HG03571 (cell line): Measurements from ENCODE around the gene NXPE3.

Experiments
- ATAC-seq: cut with Tn5 transposase; IDR thresholded peaks from one replicate; pipeline ENCODE4 v1.9.1; 2021; ENCODE audit not compliant: unreplicated experiment

Gene NXPE3

GRCh38 chr3:101828691-101829436, 49.9 kb downstream of the NXPE3 start:
- peak; percentile 39 for ATAC-seq

DNA sequence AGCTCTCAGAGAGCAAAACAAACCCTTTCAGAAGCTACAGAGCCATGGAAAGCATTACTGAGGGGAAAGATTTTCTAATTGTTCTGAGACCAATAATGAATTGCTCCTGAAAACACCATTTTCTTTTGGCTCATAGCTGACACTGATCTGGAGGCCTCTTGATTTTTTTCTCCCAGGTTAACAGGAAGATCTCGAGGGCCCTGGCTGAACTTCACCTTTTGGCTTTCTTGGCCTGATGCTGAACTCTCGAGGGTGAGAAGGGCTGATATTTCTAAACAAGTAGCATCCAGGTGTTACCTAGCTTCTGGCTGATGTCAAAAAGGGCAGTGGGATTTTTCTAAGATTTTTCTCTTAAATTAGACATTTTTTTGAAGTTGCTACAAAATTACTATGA, 50.4 kb downstream of the NXPE3 start:
- no peak for ATAC-seq

GRCh38 chr3:101829874-101830273, 50.9 kb downstream of the NXPE3 start:
- ATAC-seq, result peak; percentile 23

DNA sequence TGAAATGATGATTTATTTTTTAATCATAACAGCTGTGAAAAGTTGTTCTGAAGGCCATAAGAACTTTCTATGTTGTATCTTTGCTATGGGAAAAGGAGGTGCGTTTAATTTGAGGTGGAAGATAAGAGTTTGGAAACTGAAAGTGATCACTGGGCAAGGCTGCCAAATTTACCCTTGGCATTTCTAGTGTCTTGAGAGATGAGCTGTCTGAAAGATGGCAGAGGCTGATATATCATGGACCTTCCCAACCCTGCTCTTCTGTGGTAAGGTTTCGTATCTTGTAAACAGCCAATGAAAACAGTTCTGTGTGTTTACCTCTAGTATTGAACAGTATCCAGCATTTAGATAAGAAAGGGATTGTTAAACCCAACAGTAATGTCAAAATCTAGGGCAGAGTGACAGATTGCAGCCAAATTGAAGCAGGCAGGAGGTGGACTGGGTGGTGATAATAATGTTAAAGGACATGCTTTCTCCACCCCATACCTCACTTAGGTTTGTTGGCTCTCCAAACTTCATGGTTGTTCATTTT, 54.5 kb downstream of the NXPE3 start:
- ATAC-seq, result no peak

DNA sequence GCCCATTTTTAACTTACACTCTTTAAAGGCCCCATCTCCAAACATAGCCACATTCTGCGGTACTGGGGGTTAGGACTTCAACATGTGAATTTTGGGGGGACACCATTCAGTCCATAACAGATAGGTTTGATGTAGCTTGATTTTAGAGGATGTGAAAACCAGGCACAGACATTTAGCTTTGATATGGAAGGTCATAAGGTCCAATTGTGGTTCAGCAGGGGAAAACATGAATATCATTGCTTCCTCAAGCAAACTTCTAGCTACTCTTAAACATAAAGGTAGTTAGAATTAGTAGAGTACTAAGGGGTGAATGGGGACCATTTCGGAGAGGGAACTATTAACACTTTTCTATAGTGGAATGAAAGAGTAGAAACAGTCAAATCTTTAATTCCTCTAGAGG, 56.7 kb downstream of the NXPE3 start:
- no peak for ATAC-seq

GRCh38 chr3:101836160-101836559, 57.1 kb downstream of the NXPE3 start:
- no peak for ATAC-seq

DNA sequence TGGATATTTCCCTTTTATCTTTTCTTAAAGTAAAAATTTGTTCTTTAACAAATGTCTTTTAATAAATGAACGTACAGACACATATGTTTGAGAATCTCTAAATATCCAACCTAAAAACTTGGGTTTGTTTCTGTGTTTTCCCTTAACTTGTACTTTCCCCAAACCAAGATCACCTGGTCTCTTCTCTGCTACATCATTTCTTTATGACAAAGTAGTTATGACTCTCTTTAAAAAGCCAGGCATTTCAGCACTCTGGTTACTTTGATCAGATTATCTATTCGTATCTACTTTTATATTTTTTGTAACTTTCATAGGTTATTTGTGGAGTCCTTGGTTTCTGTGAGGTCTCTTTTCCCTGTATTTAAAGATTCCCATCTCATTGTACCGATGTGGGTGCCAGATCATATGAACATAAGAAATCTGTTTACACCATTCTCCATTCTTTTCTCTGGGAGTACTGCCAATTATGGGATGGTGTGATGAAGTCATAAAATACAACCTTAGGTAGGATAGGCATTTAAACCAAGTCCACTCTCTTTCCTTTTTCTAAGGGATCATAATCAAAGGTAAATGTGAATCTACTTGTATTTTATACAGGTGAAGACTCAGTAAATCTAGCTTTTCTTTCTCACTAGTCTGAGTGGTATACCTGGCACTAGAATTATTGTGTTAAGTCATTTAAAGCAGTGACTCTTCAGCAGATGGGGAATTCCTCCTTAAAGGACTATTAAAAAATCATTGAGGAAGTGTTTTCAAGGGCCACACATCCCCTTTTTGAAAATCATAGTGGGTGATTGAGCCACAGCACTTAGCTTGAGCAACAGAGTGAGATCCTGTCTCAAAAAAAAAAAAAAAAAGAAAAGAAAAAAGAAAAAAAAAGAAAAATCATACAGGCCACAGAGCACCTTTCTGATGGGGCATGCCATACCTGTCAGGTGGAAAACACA, 57.9 kb downstream of the NXPE3 start:
- no peak for ATAC-seq

DNA sequence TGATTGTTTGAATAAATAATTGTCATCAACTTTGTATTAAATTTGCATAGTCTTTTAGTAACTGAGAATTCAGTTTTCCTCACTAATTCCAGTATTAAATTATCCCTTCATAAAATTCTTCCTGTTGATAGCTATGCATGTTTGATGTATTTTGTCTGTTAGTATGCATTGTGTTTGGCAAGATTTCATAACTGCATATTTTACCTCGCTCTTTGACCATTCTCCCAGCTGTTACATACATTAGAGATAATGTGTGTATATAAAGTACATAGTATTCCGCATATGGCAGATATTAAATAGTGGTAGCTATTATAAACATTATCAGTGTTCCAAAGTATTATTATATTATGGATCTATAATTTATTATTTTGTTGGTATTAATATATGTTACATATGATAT, 59.7 kb downstream of the NXPE3 start:
- ATAC-seq, result no peak

GRCh38 chr3:101840066-101840465, 61.1 kb downstream of the NXPE3 start:
- no peak for ATAC-seq

DNA sequence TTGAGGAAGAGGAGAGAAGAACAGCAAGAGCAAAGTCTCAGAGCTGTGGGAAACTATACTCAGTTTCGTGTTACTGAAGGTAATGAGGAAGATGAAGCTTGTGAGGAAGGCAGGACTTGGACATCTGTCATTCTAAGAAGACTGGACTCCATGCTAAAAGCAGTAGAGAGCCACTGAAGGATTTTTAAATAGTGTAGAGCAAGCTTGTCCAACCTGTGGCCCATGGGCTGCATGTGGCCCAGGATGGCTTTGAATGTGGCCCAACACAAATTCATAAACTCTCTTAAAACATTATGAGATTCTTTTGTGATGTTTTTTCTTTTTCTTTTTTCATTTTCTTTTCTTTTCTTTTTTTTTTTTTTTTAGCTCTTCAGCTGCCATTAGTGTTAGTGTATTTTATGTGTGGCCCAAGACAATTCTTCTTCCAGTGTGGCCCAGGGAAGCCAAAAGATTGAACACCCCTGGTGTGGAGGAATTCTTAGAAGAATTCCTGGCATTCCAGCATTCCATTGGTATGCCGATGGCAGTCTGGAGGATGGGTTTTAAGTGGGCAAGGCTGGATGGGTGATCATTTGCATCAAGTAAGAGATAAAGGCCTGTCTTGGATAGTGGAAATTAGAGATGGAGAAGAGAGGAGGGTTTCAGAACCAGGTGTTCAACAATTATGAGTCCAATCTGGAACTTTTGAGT, 63.4 kb downstream of the NXPE3 start:
- no peak for ATAC-seq

GRCh38 chr3:101842935-101843330, 63.9 kb downstream of the NXPE3 start:
- no peak for ATAC-seq

- ATAC-seq, result no peak
These were observed 66.4 kb downstream of the NXPE3 start for GRCh38 chr3:101845425-101845824.

GRCh38 chr3:101846709-101847108, 67.7 kb downstream of the NXPE3 start:
- ATAC-seq, result no peak

DNA sequence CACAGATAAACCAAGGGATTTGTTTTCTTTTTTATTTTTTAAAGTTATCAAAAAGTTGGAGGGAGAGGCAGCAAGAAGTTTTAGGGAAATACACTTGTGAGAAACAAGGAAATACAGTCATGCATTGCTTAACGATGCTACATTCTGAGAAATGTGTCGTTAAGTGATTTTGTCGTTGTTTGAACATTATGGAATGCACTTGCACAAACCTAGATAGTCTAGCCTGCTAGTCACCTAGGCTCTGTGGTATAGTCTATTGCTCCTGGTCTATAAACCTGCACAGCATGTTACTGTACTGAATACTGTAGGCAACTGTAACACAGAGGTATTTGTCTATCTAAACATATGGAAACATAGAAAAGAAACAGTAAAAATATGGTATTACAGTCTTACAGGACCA, 68.3 kb downstream of the NXPE3 start:
- no peak for ATAC-seq

- no peak for ATAC-seq
These were observed 69.3 kb downstream of the NXPE3 start for GRCh38 chr3:101848326-101848725.

DNA sequence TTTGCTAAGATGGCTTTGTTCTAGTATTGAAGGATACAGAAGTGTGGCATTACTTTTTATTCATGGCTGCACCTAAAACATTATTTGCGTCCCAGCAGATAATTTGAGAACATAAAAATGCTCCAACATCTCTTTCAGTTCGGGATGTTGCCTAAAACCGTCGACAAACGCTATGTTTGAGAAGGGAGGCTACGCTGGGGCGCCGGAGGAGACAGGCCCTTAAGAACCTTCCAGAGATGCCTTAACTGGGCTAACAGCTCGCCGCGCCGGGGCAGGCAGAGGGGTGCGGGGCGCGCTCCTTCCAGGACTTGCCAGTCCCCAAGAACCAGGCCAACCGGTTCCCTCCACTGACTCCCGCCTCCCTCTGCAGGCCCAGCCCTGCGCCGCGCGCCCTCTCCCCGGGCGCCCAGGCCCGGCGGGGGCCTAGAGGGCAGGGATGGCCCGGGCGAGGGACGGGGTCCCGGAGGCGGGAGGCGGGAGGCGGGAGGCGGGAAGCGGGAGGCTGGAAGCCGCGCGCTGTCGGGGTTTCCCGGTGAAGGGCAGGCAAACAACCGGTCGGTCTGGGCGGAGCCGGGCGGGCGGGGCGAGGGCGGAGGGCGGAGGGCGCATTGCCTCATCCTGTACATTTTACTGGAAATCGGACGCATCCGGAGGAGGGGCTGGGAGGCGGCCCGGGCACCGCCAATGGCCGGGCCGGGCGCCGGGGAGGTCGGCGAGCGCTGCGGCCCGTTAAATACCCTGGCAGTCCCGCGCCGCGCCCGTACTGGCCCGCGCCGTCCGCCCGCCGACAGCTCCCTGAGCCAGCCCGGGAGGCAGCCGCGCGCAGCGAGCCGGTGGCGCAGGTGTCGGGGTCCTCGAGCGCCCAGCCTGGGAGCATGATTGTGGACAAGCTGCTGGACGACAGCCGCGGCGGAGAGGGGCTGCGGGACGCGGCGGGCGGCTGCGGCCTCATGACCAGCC, 70.0 kb downstream of the NXPE3 start, which contains the start of gene NFKBIZ:
TSS of gene NFKBIZ (plus strand) at position 761 of the 960 bp plus-strand sequence. CDS start at position 876, 115 bp downstream.
- peak; percentile 74 for ATAC-seq

DNA sequence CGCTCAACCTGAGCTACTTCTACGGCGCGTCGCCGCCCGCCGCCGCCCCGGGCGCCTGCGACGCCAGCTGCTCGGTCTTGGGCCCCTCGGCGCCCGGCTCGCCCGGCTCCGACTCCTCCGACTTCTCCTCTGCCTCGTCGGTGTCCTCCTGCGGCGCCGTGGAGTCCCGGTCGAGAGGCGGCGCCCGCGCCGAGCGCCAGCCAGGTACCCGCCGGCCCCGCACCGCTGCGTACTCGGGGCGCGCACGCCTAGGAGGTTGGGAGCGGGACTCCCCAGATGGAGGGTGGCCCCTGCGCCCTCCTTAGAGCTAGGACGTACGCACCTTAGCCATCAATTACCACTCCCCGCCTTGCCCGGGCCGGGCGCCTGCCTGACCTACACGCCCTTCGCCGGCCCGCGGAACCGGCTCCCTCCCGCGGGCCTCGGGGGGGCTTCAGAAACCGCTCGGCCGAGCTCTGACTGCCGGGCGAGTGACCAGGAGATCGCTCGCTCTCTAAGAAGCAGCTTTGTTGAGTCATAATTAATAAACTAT, 70.8 kb downstream of the NXPE3 start:
- peak; percentile 24 for ATAC-seq

- no peak for ATAC-seq
These were observed 71.4 kb downstream of the NXPE3 start for GRCh38 chr3:101850246-101851051.
